HG02885 (cell line): ENCODE measurements around the gene CD109.
"Not testable (repeated sequence)": the region's sequence is repeated elsewhere in the genome, so short reads cannot be mapped to it uniquely, and the experiment has no call there.

ENCODE experiments used
- ATAC-seq: cut with Tn5 transposase; IDR thresholded peaks from one replicate; pipeline ENCODE4 v1.9.1; 2021; ENCODE audit warnings: mild to moderate bottlenecking; ENCODE audit not compliant: unreplicated experiment, poor library complexity

The CD109 gene

GRCh38 chr6:73826571-73826970, 130.6 kb downstream of the CD109 start:
- no peak for ATAC-seq

GRCh38 chr6:73830119-73830518, 134.1 kb downstream of the CD109 start:
- ATAC-seq, result no peak

GRCh38 chr6:73832313-73832712, 136.3 kb downstream of the CD109 start:
- ATAC-seq, result no peak

- not testable (repeated sequence) for ATAC-seq
Observed at GRCh38 chr6:73844696-73845095, 148.7 kb downstream of the CD109 start.

DNA sequence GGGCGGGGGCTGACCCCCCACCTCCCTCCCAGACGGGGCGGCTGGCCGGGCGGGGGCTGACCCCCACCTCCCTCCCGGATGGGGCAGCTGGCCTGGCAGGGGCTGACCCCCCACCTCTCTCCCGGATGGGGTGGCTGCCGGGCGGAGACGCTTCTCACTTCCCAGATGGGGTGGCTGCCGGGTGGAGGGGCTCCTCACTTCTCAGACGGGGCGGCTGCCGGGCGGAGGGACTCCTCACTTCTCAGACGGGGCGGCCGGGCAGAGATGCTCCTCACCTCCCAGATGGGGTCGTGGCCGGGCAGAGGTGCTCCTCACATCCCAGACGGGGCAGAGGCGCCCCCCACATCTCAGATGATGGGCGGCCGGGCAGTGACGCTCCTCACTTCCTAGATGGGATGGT, 155.0 kb downstream of the CD109 start:
- ATAC-seq, result not testable (repeated sequence)

DNA sequence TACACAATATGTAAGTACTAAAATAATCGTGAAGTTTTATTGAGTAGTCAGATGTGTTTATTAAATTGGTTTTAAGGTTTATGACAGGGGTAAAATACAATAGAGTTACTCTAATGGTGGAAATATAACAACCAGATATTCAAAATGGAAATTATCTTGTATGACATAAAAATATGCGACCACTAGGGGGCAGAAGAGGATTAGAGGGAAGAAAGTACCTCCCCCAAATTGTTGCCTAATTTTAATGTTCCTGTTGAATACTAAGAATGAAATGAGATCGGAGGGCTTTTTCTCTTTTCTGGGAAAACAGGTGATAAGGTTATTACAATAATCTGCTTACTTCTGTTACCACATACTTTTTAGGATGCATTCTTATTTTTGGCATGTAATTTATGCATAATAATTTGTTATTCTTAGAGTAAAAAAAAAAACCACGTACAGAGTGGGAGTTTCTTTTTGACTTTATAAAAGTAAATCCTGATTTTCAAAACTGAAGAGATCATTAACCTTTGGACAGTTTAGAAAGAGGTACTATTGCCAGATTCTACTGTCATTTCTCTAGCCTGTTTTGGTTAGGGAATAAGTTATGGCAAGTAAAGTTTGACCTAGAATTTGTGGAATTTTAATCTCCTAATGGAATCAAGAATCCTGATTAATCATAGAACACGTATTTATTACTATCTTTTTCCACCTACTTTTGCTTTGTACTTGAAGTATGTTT, 159.2 kb downstream of the CD109 start:
- peak; percentile 75 for ATAC-seq

DNA sequence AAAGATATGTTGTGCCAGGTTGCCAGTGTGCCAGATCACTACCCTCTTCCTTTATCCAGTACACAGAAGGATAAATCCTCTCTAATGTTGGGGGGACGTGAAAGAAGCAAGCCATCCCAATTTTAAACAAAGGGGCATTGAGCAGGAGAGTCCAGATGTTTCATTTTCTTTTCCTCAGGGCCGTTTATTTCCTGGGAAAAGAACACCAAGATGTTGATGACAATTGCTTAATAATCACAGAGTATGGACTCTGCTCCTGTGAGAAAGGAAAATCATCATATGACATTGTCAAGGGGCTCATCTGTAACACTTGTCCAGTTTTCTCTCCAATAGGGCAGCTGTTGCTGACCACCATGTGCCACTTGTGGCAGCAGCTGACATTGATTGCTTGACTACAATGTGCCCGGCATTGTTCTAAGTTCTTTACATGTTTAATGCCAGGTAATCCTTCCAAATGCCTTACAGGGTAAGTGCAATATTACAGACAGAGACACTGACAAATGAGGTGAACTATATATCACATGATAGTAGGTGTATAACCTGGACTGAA, 161.4 kb downstream of the CD109 start:
- ATAC-seq, result no peak

- ATAC-seq, result no peak
Observed at GRCh38 chr6:73858376-73858775, 162.4 kb downstream of the CD109 start.

GRCh38 chr6:73860303-73860702, 164.3 kb downstream of the CD109 start:
- no peak for ATAC-seq

DNA sequence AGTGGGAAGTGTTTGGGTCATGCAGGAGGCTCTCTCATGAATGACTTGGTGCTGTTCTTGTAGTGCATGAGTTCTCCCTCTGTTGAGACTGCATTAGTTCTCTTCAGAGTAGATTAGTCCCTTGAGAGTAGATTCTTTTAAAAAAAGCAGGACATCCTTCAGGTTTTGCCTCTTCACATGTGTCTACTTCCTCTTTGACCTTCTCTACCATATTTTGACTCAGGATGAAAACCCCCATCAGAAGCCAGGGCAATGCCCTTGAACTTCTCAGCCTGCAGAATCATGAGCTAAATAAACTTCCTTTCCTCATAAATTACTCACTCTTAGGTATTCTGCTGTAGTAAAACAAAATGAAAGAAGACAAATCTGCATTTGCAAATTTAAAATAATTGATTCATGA, 170.3 kb downstream of the CD109 start:
- no peak for ATAC-seq

DNA sequence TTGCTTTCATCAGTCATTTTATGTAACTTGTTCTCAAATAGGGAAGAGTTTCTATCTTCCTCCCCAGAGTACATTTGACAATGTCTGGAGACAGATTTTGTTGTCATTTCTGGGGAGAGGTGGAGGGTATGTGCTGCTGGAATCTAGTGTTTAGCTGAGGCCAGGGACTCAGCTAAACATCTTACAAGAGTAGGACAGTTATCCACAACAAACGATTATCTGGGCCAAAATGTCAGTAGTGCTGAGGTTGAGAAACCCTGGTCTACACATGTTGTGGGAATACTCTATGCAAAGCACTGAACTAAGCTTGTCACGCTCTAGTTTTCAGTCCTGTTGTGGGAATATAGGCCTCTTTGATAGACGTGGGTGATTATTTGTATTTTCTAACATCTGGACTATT, 171.4 kb downstream of the CD109 start:
- no peak for ATAC-seq

DNA sequence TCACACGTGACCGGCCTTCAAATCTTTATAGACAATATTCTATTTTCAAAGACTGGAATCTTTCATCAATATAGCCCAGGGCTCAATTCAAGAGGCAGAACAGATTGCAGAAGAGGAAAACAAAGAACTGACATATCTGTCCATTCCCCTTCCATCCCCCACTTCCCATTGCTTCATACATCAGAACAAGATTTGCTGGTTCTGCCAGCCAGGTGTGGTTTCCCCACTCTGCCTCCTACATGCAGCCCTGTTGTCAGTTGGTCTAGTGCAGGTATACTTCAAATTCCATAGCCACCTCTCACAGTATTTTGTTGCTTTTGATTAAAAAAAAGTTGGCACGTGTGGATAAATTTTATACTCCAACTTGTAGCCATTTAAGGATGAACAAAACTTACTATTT, 174.9 kb downstream of the CD109 start:
- ATAC-seq, result no peak

DNA sequence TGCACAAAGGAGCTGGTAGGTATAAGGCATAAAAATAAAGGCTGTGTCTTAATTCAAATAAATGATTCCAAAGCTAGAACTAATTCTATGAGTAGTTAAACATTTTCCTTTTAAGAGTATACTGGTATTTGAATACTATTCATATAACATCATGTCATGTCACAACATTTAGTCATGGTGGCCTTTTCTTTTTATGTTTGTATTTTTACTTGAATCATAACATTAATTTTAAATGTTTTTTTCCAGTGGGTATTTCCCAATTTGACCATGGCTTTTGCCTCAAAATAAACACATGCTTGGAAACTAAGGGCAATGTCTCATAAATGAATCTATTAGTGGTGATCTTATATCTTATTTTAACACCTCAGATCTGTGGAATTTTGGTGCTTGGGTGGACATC, 177.1 kb downstream of the CD109 start:
- ATAC-seq, result no peak
